HG02943 (cell line): ENCODE data around the gene CLMN.
A peak's percentile ranks its signal among the peaks of the same experiment; 100 is the strongest.

Experiments used
- ATAC-seq: cut with Tn5 transposase; IDR thresholded peaks from one replicate; pipeline ENCODE4 v1.9.1; 2021; ENCODE audit warnings: mild to moderate bottlenecking, low read depth, moderate library complexity; ENCODE audit not compliant: unreplicated experiment

CLMN gene

GRCh38 chr14:95227279-95227860 is 92.3 kb downstream of the CLMN start:
- ATAC-seq, result no peak

DNA sequence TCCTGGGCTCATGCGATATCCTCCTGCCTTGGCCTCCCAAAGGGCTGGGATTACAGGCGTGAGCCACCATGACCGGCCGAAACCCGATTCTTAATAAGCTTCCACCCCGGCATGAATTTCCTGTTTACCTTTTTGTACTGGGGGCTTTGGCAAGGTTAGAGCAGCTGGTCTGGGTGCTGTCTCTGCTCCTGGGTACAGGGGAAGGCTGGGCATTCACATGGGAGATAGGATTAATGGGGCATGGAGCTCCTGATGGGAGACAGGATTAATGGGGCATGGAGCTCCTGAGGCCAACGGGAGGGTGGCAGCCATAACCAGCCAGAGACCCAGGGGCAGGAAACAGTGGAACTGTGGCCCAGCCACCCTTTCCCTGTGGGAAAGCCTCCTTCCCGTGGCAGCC is 92.9 kb downstream of the CLMN start:
- ATAC-seq, result no peak

GRCh38 chr14:95225251-95225887 is 94.3 kb downstream of the CLMN start:
- no peak for ATAC-seq

GRCh38 chr14:95222870-95223398 is 96.8 kb downstream of the CLMN start:
- no peak for ATAC-seq

GRCh38 chr14:95222151-95222631 is 97.5 kb downstream of the CLMN start:
- no peak for ATAC-seq

DNA sequence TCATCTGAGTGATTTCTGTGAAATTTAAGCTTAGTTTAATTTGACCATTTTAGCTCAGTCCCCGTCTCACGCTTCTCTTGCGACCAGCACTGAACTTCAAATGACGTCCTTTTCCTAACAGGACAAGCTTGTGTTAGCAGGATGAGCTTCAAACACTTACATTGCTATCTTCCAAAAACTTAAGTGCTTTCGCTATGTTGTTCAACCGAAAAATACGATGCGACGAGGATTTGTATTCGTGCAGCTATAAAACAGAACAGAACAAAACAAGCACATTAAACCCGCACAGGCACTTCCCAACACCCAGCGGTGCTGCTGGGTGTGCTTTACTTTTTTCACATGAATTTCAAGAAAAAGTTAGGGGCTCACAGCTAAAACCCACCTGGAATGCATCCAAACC is 98.2 kb downstream of the CLMN start:
- no peak for ATAC-seq

GRCh38 chr14:95220663-95221231 is 99.0 kb downstream of the CLMN start:
- ATAC-seq, result no peak

GRCh38 chr14:95218472-95219193 is 101.1 kb downstream of the CLMN start:
- no peak for ATAC-seq

DNA sequence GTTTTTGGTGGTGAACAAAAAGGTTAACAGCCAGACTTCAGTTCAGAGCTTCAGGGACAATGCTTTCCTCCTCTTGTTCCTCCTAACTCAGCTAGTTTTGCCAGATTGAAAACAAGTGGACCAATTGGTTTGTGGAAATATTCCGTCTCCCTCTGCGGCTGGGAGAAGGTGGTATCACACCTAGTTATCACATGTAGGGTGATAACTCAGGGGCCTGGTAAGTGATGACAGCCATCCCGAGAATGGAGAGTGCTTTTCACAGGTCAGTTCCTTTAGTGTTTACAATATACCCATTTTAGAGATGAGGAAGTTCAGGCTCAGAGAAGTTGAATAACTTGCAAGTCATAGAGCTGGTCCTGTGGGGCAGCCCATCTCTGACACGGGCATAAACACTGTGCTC is 101.7 kb downstream of the CLMN start:
- ATAC-seq, result no peak

- no peak for ATAC-seq
These were observed 102.3 kb downstream of the CLMN start for GRCh38 chr14:95217391-95217900.

DNA sequence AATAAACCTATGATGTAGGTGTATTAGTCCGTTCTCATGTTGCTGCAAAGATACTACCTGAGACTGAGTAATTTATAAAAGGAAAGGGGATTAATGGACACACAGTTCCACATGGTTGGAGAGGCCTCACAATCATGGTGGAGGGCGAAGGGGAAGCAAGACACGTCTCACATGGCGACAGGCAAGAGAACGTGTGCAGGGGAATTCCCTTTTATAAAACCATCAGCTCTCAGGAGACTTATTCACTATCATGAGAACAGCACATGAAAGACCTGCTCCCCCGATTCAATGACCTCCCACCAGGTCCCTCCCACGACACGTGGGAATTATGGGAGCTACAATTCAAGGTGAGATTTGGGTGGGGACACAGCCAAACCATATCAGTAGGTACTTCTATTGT is 103.7 kb downstream of the CLMN start:
- ATAC-seq, result no peak

GRCh38 chr14:95215094-95215725 is 104.5 kb downstream of the CLMN start:
- ATAC-seq, result no peak

- ATAC-seq, result no peak
These were observed 105.9 kb downstream of the CLMN start for GRCh38 chr14:95213774-95214173.

- peak; percentile 72 for ATAC-seq
These were observed 107.8 kb downstream of the CLMN start for GRCh38 chr14:95211721-95212504.

GRCh38 chr14:95210699-95211098 is 109.0 kb downstream of the CLMN start:
- ATAC-seq, result no peak

GRCh38 chr14:95208598-95208997 is 111.1 kb downstream of the CLMN start:
- ATAC-seq, result no peak

DNA sequence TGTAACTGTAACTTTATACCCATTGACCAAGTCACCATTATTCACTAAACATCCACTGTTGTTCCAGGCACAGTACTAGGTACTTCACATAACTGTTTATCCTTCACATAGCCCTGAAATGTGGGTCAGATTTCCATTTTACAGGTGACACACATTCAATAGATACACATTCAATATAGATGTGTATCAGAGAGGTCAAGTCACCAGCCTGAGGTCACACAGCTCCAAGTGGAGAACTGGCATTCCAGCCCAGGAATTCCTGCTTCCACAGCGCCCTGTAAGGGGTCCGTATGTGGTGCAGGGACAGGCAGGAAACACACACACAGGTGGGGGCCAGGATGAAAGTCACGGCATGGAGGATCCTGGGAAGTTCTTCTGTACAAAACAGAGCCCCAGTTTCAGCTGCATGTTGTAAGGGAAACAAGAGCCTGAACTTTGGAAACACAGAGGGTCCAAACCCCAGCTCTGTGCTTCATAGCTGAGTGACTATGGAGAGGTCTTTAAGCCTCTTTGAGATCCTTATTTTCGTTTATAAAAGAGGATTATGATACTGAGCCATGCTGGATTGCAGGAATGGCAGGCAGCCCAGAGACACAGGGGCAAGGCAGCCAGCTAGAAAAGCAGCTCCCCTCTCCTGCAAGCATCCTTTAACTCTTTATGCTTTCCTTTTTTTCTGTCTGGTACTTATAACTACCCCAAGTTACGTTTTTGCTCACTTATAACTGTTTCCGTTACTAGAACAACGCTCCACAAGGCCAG is 112.1 kb downstream of the CLMN start:
- no peak for ATAC-seq

DNA sequence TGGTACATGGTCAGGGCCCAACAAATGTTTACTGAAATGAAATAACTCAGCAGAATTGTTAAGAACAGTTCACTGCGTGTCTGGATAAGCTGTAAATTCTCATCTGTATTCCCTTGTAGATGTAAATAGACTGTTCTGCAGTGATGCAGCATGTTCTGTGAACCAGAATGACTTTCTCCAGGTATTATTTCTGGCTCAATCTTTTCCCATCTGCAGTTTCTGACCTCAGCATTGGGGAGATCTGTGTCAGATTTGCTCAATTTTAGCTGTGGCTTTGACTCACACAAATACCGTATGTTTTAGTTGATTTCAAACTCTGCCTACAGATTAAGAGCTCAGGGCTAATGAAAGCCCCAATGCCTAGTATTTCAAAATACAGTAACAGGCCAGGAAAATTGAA is 113.2 kb downstream of the CLMN start:
- ATAC-seq, result no peak

- ATAC-seq, result no peak
These were observed 115.0 kb downstream of the CLMN start for GRCh38 chr14:95204705-95205104.
